ENCODE measurements around the gene COL25A1. TPM values are rescaled to one million over a fixed set of nuclear protein-coding genes. Genes with fewer than 3 reads are reported as not detected.

The COL25A1 gene
- total RNA-seq, 2 donors from 2014 or later: 4.0 to 6.2 TPM

DNA sequence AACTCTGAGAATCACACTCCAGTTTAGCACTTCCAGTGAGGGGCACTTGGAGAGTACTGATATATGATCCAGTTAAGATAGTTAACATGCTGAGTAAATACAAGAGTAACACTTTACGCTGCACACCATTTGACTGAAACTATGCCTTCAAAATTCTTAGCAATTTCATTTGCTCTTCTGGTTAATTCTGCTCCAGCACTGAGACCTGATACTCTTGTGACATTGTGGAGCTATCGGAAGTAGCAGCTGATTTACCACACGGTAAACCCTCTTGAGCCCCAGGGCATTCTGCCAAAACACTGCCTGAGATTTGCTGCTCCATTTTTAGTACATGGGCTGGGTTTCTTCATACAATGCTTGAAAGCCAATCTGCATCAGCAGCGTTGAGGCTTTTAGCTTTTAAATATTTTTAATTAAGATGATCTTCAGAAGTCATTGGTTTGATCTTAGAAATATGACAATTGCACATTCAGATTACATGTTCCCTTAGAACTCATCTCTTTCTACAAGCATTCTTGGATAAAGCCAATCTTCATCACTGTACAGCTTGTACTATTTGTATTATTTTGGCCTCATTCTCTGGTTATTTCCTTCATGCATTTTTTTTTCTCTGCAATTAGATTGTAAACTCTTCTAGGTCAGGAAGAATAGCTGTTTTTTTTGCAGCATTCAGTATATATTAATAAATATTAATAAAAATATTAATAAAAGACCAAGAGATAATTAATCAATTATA is 471.8 kb downstream of the COL25A1 start:
- no peaks in the 10 kb centered on the region for H3K36me3 Mint-ChIP-seq (ENCODE audit: low read depth)
- no peak overlapping the region for H3K27ac Mint-ChIP-seq

DNA sequence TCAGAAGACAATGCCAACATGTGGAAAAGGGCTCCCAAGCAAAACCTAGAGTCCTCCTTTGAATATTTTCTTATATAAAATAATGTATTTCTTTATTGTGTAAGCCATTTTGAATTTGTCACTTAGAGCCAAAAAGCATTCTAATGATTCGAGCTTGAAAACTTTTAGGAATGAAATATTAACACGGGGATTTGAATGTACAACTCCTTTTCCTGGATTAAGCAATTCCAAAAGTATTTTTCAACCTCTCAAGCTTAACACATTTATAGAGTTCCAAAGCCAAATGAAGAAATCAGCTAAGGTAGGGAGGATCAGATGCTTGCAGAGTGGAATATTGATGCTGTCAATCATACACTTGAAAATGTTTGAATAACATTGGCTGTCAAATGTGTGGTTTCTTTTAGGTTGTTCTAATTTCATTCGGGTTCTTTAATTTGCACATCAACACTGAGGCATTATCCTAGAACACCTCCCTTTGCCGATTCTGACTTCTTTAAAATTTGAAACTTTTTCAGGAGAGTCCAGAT is 472.4 kb downstream of the COL25A1 start:
- Mint-ChIP-seq H3K36me3 (ENCODE audit: low read depth) (no peaks in the 10 kb centered on the region), H3K9me3 (no peaks in the 10 kb centered on the region), H3K27me3 (ENCODE audit: insufficient read depth) (peaks cover 45% of the 10 kb centered on the region), H3K4me1 (peaks cover 5% of the 10 kb centered on the region), H3K27ac (no peak overlapping the region), H3K4me3 (no peak overlapping the region)
- no peak overlapping the region for H3K4me3 ChIP-seq (ENCODE audit: low read length)
- DNase-seq: no peak
- H3K9me3 ChIP-seq (ENCODE audit: control insufficient read depth, low read length): peaks cover 15% of the 10 kb centered on the region
- H3K27ac ChIP-seq (ENCODE audit: low read depth, low read length): no peak overlapping the region
- TF ChIP-seq, protein P1, sequence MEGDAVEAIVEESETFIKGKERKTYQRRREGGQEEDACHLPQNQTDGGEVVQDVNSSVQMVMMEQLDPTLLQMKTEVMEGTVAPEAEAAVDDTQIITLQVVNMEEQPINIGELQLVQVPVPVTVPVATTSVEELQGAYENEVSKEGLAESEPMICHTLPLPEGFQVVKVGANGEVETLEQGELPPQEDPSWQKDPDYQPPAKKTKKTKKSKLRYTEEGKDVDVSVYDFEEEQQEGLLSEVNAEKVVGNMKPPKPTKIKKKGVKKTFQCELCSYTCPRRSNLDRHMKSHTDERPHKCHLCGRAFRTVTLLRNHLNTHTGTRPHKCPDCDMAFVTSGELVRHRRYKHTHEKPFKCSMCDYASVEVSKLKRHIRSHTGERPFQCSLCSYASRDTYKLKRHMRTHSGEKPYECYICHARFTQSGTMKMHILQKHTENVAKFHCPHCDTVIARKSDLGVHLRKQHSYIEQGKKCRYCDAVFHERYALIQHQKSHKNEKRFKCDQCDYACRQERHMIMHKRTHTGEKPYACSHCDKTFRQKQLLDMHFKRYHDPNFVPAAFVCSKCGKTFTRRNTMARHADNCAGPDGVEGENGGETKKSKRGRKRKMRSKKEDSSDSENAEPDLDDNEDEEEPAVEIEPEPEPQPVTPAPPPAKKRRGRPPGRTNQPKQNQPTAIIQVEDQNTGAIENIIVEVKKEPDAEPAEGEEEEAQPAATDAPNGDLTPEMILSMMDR (conservative IDR thresholded peaks at IDR 0.05): no peak
- no peak overlapping the region for H3K9ac ChIP-seq (ENCODE audit: extremely low read depth, low read length, poor library complexity, severe bottlenecking)
- H3K27me3 ChIP-seq (ENCODE audit: control insufficient read depth, insufficient read depth, low read length, poor library complexity, severe bottlenecking): peaks cover 65% of the 10 kb centered on the region
- no peaks in the 10 kb centered on the region for H3K36me3 ChIP-seq (ENCODE audit: control insufficient read depth, insufficient read depth, low read length)
- H3K4me1 ChIP-seq (ENCODE audit: control insufficient read depth, insufficient read depth, low read length): no peaks in the 10 kb centered on the region
- 93 to 100% methylated on average over 1 to 4 of the region's 4 CpGs for WGBS, 2 experiments (ENCODE audit: insufficient coverage in 1 of 2, insufficient read length in 1 of 2)

More for the DNA sequence above, 471.8 kb downstream of the COL25A1 start:
- Mint-ChIP-seq H3K9me3 (no peaks in the 10 kb centered on the region), H3K4me1 (peaks cover 5% of the 10 kb centered on the region), H3K4me3 (no peak overlapping the region), H3K27me3 (ENCODE audit: insufficient read depth) (peaks cover 42% of the 10 kb centered on the region)
- peaks cover 58% of the 10 kb centered on the region for H3K27me3 ChIP-seq (ENCODE audit: control insufficient read depth, insufficient read depth, low read length, poor library complexity, severe bottlenecking)
- H3K27ac ChIP-seq (ENCODE audit: low read depth, low read length): no peak overlapping the region
- no peak for DNase-seq
- H3K4me1 ChIP-seq (ENCODE audit: control insufficient read depth, insufficient read depth, low read length): no peaks in the 10 kb centered on the region
- no peak overlapping the region for H3K9ac ChIP-seq (ENCODE audit: extremely low read depth, low read length, poor library complexity, severe bottlenecking)
- TF ChIP-seq, protein P1 (conservative IDR thresholded peaks at IDR 0.05): no peak
- no peaks in the 10 kb centered on the region for H3K36me3 ChIP-seq (ENCODE audit: control insufficient read depth, insufficient read depth, low read length)
- H3K9me3 ChIP-seq (ENCODE audit: control insufficient read depth, low read length): peaks cover 15% of the 10 kb centered on the region
- 94 to 96% methylated on average over 4 of the region's 4 CpGs for WGBS, 2 experiments (ENCODE audit: insufficient coverage in 1 of 2, insufficient read length in 1 of 2)
- no peak overlapping the region for H3K4me3 ChIP-seq (ENCODE audit: low read length)

DNA sequence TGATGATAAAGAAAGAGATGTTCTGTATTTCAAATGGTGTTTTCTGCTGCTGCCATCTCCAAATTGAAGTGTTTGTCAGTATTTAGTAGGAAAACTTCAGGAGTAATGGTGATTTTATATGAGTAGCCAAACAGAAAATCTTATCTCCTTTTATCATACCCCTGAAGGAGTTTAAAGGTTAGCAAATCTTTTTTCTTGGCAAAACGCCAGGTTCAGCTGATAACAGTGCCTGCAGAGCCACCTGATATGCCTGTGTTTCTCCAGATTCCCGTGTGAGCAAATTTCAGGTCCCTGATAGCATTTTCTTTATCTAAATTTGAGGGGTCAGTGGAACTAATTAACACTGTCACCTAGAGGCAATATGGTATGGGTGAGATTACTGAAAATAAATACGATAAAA is 473.8 kb downstream of the COL25A1 start:
- Histone ChIP-seq H3K9ac (ENCODE audit: extremely low read depth, low read length, poor library complexity, severe bottlenecking) (no peak overlapping the region), H3K36me3 (ENCODE audit: control insufficient read depth, insufficient read depth, low read length) (no peaks in the 10 kb centered on the region), H3K27me3 (ENCODE audit: control insufficient read depth, insufficient read depth, low read length, poor library complexity, severe bottlenecking) (peaks cover 71% of the 10 kb centered on the region), H3K27ac (ENCODE audit: low read depth, low read length) (no peak overlapping the region), H3K4me1 (ENCODE audit: control insufficient read depth, insufficient read depth, low read length) (no peaks in the 10 kb centered on the region), H3K9me3 (ENCODE audit: control insufficient read depth, low read length) (peaks cover 15% of the 10 kb centered on the region), H3K4me3 (ENCODE audit: low read length) (no peak overlapping the region)
- no peaks in the 10 kb centered on the region for H3K36me3 Mint-ChIP-seq (ENCODE audit: low read depth)
- no peak overlapping the region for H3K27ac Mint-ChIP-seq
- H3K27me3 Mint-ChIP-seq (ENCODE audit: insufficient read depth): peaks cover 51% of the 10 kb centered on the region
- TF ChIP-seq, protein P1 (conservative IDR thresholded peaks at IDR 0.05): no peak
- no peaks in the 10 kb centered on the region for H3K9me3 Mint-ChIP-seq
- no peak overlapping the region for H3K4me3 Mint-ChIP-seq
- WGBS, 2 experiments (ENCODE audit: insufficient coverage in 1 of 2, insufficient read length in 1 of 2): 57 to 71% methylated on average over 2 to 3 of the region's 3 CpGs
- H3K4me1 Mint-ChIP-seq: peaks cover 5% of the 10 kb centered on the region
- DNase-seq: no peak

All from endodermal cell (in vitro differentiated cells).